OCI-LY1 (cell line): ENCODE measurements around the gene CBX1.

Experiments used
- H2AFZ ChIP-seq: fragments of 200-600 bp; sonication (generic), shearing (Covaris generic); 2 replicates; pipeline ENCODE4 v1.6.0; 2014; ENCODE audit warnings: antibody characterized with exemption, mild to moderate bottlenecking, low read length
- H3F3A ChIP-seq: fragments of 200-600 bp; sonication (generic), shearing (Covaris generic); 2 replicates; pipeline ENCODE4 v1.6.0; 2014; ENCODE audit warnings: mild to moderate bottlenecking, antibody characterized with exemption, low read length, moderate library complexity; ENCODE audit not compliant: insufficient read depth
- H3K27ac ChIP-seq: fragments of 200-600 bp; sonication (generic); 2 replicates; pipeline ENCODE4 v1.5.1; 2014; ENCODE audit warnings: low read length, mixed run types, mild to moderate bottlenecking, low read depth; ENCODE audit not compliant: poor library complexity, severe bottlenecking
- H3K27me3 ChIP-seq: fragments of 200-600 bp; sonication (generic); 2 replicates; pipeline ENCODE4 v1.6.0; 2014; ENCODE audit warnings: antibody characterized with exemption, mild to moderate bottlenecking, low read length, moderate library complexity; ENCODE audit not compliant: insufficient read depth
- H3K36me3 ChIP-seq: fragments of 200-600 bp; sonication (generic); 2 replicates; pipeline ENCODE4 v1.6.1; 2014; ENCODE audit warnings: mild to moderate bottlenecking, antibody characterized with exemption, low read length, moderate library complexity, mixed read lengths; ENCODE audit not compliant: insufficient read depth
- H3K4me1 ChIP-seq: fragments of 200-600 bp; sonication (generic); 2 replicates; pipeline ENCODE4 v1.5.1; 2014; ENCODE audit warnings: mild to moderate bottlenecking, low read length, moderate library complexity; ENCODE audit not compliant: insufficient read depth, severe bottlenecking
- H3K4me2 ChIP-seq: fragments of 200-600 bp; sonication (generic), shearing (Covaris generic); 2 replicates; pipeline ENCODE4 v1.6.1; 2014; ENCODE audit warnings: low read length
- H3K4me3 ChIP-seq: fragments of 200-600 bp; sonication (generic); 2 replicates; pipeline ENCODE4 v1.5.1; 2014; ENCODE audit warnings: low read length, low read depth, mild to moderate bottlenecking, mixed read lengths; ENCODE audit not compliant: poor library complexity, severe bottlenecking
- H3K79me2 ChIP-seq: fragments of 200-600 bp; shearing (Covaris generic); 2 replicates; pipeline ENCODE4 v1.6.1; 2016; ENCODE audit warnings: mixed run types, low read length, mixed read lengths; ENCODE audit not compliant: insufficient read depth
- H3K9ac ChIP-seq: fragments of 200-600 bp; sonication (generic), shearing (Covaris generic); 2 replicates; pipeline ENCODE4 v1.6.1; 2014; ENCODE audit warnings: mild to moderate bottlenecking, low read length, mixed read lengths
- H3K9me2 ChIP-seq: fragments of 200-600 bp; sonication (generic), shearing (Covaris generic); 2 replicates; pipeline ENCODE4 v1.6.1; 2014; ENCODE audit warnings: low read depth, mild to moderate bottlenecking, low read length, mixed read lengths
- H3K9me3 ChIP-seq: fragments of 200-600 bp; shearing (Covaris generic); 2 replicates; pipeline ENCODE4 v1.6.1; 2014; ENCODE audit warnings: low read length, mixed read lengths
- H4K20me1 ChIP-seq: fragments of 200-600 bp; sonication (generic), shearing (Covaris generic); 2 replicates; pipeline ENCODE4 v1.6.0; 2016; ENCODE audit warnings: mild to moderate bottlenecking, low read length; ENCODE audit not compliant: insufficient read depth
- EZH2 ChIP-seq: fragments of 200-600 bp; sonication (generic), shearing (Covaris generic); IDR thresholded peaks from 2 replicates; pipeline ENCODE4 v1.8.0; 2017; ENCODE audit warnings: borderline replicate concordance, mixed run types, mild to moderate bottlenecking, antibody characterized with exemption, low read length, moderate library complexity, mixed read lengths
- TF ChIP-seq, protein P1 (sequence below): fragments of 200-600 bp; sonication (generic), shearing (Covaris generic); IDR thresholded peaks from 2 replicates; pipeline ENCODE4 v1.5.1; 2017; ENCODE audit warnings: mild to moderate bottlenecking, antibody characterized with exemption, low read length, moderate library complexity, mixed read lengths

Gene CBX1

DNA sequence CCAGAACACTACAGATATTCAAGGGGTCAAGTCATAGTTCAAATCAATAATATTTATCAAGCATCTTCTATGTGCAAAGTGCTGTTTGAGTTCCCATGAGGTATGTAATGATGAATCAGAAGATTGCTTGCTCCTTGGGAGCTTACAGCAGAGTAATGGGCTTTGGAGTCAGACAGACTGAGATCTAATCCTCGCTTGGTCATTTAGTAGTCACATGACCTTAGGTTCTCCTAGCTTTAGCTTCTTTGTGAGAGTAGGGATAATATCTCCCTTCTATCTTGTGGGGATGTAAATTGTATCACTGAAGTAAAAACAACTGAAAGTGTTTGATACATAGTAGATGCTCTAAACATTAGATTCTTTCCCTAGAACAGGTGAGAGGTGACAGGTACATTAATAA is 36.4 kb upstream of the CBX1 start:
- Histone ChIP-seq H3K27ac (no peak overlapping the region), H4K20me1 (no peaks in the 10 kb centered on the region), H3K4me2 (no peak overlapping the region), H3K27me3 (no peaks in the 10 kb centered on the region), H3K79me2 (no peaks in the 10 kb centered on the region), H3K4me3 (no peak overlapping the region), H3F3A (no peaks in the 10 kb centered on the region), H3K9me2 (no peaks in the 10 kb centered on the region), H3K4me1 (no peaks in the 10 kb centered on the region), H3K9me3 (no peaks in the 10 kb centered on the region), H2AFZ (no peak overlapping the region), H3K9ac (no peak overlapping the region), H3K36me3 (no peaks in the 10 kb centered on the region)
- no peak for TF ChIP-seq EZH2
- TF ChIP-seq, protein P1, sequence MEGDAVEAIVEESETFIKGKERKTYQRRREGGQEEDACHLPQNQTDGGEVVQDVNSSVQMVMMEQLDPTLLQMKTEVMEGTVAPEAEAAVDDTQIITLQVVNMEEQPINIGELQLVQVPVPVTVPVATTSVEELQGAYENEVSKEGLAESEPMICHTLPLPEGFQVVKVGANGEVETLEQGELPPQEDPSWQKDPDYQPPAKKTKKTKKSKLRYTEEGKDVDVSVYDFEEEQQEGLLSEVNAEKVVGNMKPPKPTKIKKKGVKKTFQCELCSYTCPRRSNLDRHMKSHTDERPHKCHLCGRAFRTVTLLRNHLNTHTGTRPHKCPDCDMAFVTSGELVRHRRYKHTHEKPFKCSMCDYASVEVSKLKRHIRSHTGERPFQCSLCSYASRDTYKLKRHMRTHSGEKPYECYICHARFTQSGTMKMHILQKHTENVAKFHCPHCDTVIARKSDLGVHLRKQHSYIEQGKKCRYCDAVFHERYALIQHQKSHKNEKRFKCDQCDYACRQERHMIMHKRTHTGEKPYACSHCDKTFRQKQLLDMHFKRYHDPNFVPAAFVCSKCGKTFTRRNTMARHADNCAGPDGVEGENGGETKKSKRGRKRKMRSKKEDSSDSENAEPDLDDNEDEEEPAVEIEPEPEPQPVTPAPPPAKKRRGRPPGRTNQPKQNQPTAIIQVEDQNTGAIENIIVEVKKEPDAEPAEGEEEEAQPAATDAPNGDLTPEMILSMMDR, result no peak

DNA sequence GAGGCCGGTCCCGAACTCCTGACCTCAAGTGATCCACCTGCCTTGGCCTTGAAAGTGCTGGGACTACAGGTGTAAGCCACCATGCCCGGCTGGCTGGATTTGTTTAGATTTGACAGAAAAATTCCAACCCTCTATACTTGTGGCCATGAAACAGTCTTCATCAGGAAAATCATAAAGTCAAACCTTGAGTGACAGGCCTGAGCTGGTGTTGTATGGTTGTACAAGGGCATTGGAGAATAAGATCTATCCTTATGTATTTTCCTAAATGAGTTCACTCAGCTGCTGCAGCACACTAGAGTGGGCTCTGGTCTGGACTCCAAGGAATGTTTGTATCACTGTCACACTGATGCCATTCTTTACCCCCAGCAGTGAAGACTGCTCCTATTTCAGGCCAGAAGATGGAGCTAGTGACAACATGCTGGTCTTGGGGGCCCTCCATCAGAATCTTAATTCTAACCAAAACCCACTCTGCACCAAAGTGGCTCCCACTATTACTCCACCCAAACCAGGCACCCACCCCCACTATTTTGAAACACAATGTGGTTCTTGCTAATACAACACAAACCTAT is 33.7 kb upstream of the CBX1 start:
- no peaks in the 10 kb centered on the region for H3K79me2 ChIP-seq
- no peaks in the 10 kb centered on the region for H3K9me3 ChIP-seq
- H3K36me3 ChIP-seq, result no peaks in the 10 kb centered on the region
- no peak overlapping the region for H2AFZ ChIP-seq
- TF ChIP-seq, protein P1, result peak; percentile 53
- no peak for TF ChIP-seq EZH2
- H3F3A ChIP-seq, result no peaks in the 10 kb centered on the region
- no peaks in the 10 kb centered on the region for H3K27me3 ChIP-seq
- H3K27ac ChIP-seq, result no peak overlapping the region
- H3K9ac ChIP-seq, result no peak overlapping the region
- no peaks in the 10 kb centered on the region for H3K4me1 ChIP-seq
- H3K4me3 ChIP-seq, result no peak overlapping the region
- no peaks in the 10 kb centered on the region for H4K20me1 ChIP-seq
- no peaks in the 10 kb centered on the region for H3K9me2 ChIP-seq
- no peak overlapping the region for H3K4me2 ChIP-seq

DNA sequence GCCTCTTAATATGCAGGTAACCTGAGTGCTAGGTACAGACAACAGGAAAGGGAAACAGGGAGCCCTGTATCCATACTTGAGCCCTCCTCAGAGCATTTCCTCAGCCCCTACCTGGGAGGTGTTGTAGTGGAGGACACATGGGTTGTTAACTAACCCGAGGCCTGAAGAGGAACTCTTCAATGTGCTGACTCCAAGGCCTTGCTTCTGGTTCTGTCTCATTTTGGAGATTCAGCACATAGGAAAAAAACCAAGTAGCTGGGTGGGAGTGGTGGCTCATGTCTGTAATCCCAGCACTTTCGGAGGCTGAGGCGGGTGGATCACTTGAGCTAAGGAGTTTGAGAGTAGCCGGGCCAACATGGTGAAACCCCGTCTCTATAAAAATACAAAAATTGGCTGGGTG is 31.1 kb upstream of the CBX1 start:
- Histone ChIP-seq H3K9me2 (no peaks in the 10 kb centered on the region), H3K27me3 (no peaks in the 10 kb centered on the region), H3F3A (no peaks in the 10 kb centered on the region), H3K9ac (no peak overlapping the region), H3K79me2 (no peaks in the 10 kb centered on the region), H3K4me2 (no peak overlapping the region), H3K27ac (no peak overlapping the region), H4K20me1 (no peaks in the 10 kb centered on the region), H3K4me1 (no peaks in the 10 kb centered on the region), H3K4me3 (no peak overlapping the region), H3K9me3 (no peaks in the 10 kb centered on the region), H3K36me3 (no peaks in the 10 kb centered on the region), H2AFZ (no peak overlapping the region)
- TF ChIP-seq EZH2, result no peak
- TF ChIP-seq, protein P1, result no peak
